Ectodermal cell (in vitro differentiated cells): ENCODE measurements around the gene FBXL13.
"Not testable (repeated sequence)": the region's sequence is repeated elsewhere in the genome, so short reads cannot be mapped to it uniquely, and the experiment has no call there.

ENCODE experiments used
- H3K27ac ChIP-seq: 2 replicates; pipeline ENCODE4 v1.7.0; 2013; ENCODE audit warnings: mild to moderate bottlenecking, low read depth, low read length; ENCODE audit not compliant: insufficient read depth, poor library complexity, severe bottlenecking
- H3K27me3 ChIP-seq: 2 replicates; pipeline ENCODE4 v1.7.0; 2013; ENCODE audit warnings: mild to moderate bottlenecking, low read length; ENCODE audit not compliant: insufficient read depth, control insufficient read depth, poor library complexity, severe bottlenecking
- H3K36me3 ChIP-seq: one replicate; pipeline ENCODE4 v1.7.0; 2013; ENCODE audit warnings: low read length; ENCODE audit not compliant: control insufficient read depth, insufficient read depth
- H3K4me1 ChIP-seq: one replicate; pipeline ENCODE4 v1.7.0; 2013; ENCODE audit warnings: low read length; ENCODE audit not compliant: control insufficient read depth, insufficient read depth
- H3K4me3 ChIP-seq: 2 replicates; pipeline ENCODE4 v1.7.0; 2013; ENCODE audit warnings: low read depth, low read length, control low read depth; ENCODE audit not compliant: insufficient read depth
- H3K9me3 ChIP-seq: 2 replicates; pipeline ENCODE4 v1.7.0; 2013; ENCODE audit warnings: mild to moderate bottlenecking, low read length, moderate library complexity; ENCODE audit not compliant: control insufficient read depth
- WGBS, 2 experiments: methylation state at CpG; one replicate each; pipeline ENCODE4 v1.1.7; 2013; ENCODE audit warnings: missing lambda C conversion rate in 2 of 2; 5-methylcytosine and 5-hydroxymethylcytosine counted together

FBXL13 gene

GRCh38 chr7:102814025-102814471 is 260.5 kb downstream of the FBXL13 start:
- 86 to 90% methylated on average over 4 of the region's 4 CpGs for WGBS, 2 experiments
- Histone ChIP-seq H3K4me1 (no peaks in the 10 kb centered on the region), H3K27ac (no peak overlapping the region), H3K4me3 (no peak overlapping the region), H3K9me3 (no peaks in the 10 kb centered on the region), H3K27me3 (no peaks in the 10 kb centered on the region), H3K36me3 (no peaks in the 10 kb centered on the region)

- no peak overlapping the region for H3K4me3 ChIP-seq
- no peak overlapping the region for H3K27ac ChIP-seq
- H3K27me3 ChIP-seq = no peaks in the 10 kb centered on the region
- WGBS, 2 experiments = 83 to 95% methylated on average over 2 of the region's 2 CpGs
- H3K9me3 ChIP-seq = no peaks in the 10 kb centered on the region
- peaks cover 6% of the 10 kb centered on the region for H3K36me3 ChIP-seq
- no peaks in the 10 kb centered on the region for H3K4me1 ChIP-seq
These were observed 261.2 kb downstream of the FBXL13 start for GRCh38 chr7:102813191-102814024.

- H3K27ac ChIP-seq = no peak overlapping the region
- H3K27me3 ChIP-seq = no peaks in the 10 kb centered on the region
- no peak overlapping the region for H3K4me3 ChIP-seq
- 94 to 96% methylated on average over 5 to 6 of the region's 8 CpGs for WGBS, 2 experiments
- peaks cover 6% of the 10 kb centered on the region for H3K36me3 ChIP-seq
- H3K9me3 ChIP-seq = no peaks in the 10 kb centered on the region
- H3K4me1 ChIP-seq = no peaks in the 10 kb centered on the region
These were observed 262.5 kb downstream of the FBXL13 start for GRCh38 chr7:102811942-102812678.

GRCh38 chr7:102810916-102811315 is 263.7 kb downstream of the FBXL13 start:
- Histone ChIP-seq H3K4me3 (no peak overlapping the region), H3K27me3 (no peaks in the 10 kb centered on the region), H3K27ac (no peak overlapping the region), H3K36me3 (peaks cover 6% of the 10 kb centered on the region), H3K4me1 (no peaks in the 10 kb centered on the region), H3K9me3 (no peaks in the 10 kb centered on the region)

- no peaks in the 10 kb centered on the region for H3K9me3 ChIP-seq
- H3K4me1 ChIP-seq = no peaks in the 10 kb centered on the region
- 89 to 93% methylated on average over 7 of the region's 7 CpGs for WGBS, 2 experiments
- H3K36me3 ChIP-seq = peaks cover 6% of the 10 kb centered on the region
- H3K4me3 ChIP-seq = no peak overlapping the region
- no peaks in the 10 kb centered on the region for H3K27me3 ChIP-seq
- no peak overlapping the region for H3K27ac ChIP-seq
These were observed 268.0 kb downstream of the FBXL13 start for GRCh38 chr7:102806613-102807012.

- H3K9me3 ChIP-seq, H3K27me3 ChIP-seq, H3K36me3 ChIP-seq, H3K27ac ChIP-seq, H3K4me3 ChIP-seq, H3K4me1 ChIP-seq: not testable (repeated sequence)
- 100% methylated on average over 2 of the region's 6 CpGs; no CpG with 5 or more reads in 1 of the 2 experiments for WGBS, 2 experiments
These were observed 278.5 kb downstream of the FBXL13 start for GRCh38 chr7:102795987-102796595.

GRCh38 chr7:102794567-102794966 is 280.0 kb downstream of the FBXL13 start:
- not testable (repeated sequence) for H3K9me3 ChIP-seq, H3K27me3 ChIP-seq, H3K27ac ChIP-seq, H3K4me3 ChIP-seq, H3K36me3 ChIP-seq, H3K4me1 ChIP-seq
- 100% methylated on average over 1 of the region's 1 CpG; no CpG with 5 or more reads in 1 of the 2 experiments for WGBS, 2 experiments

- not testable (repeated sequence) for H3K4me1 ChIP-seq, H3K36me3 ChIP-seq, H3K27me3 ChIP-seq, H3K9me3 ChIP-seq, H3K27ac ChIP-seq, H3K4me3 ChIP-seq
These were observed 282.8 kb downstream of the FBXL13 start for GRCh38 chr7:102791831-102792230.

- H3K4me3 ChIP-seq, H3K9me3 ChIP-seq, H3K36me3 ChIP-seq, H3K4me1 ChIP-seq, H3K27me3 ChIP-seq, H3K27ac ChIP-seq: not testable (repeated sequence)
- 95 to 96% methylated on average over 3 to 5 of the region's 5 CpGs for WGBS, 2 experiments
These were observed 283.2 kb downstream of the FBXL13 start for GRCh38 chr7:102791367-102791766.

GRCh38 chr7:102790364-102791100 is 284.1 kb downstream of the FBXL13 start:
- H3K27me3 ChIP-seq, H3K4me1 ChIP-seq, H3K27ac ChIP-seq, H3K36me3 ChIP-seq, H3K9me3 ChIP-seq, H3K4me3 ChIP-seq: not testable (repeated sequence)
- WGBS, 2 experiments = 90 to 97% methylated on average over 2 to 3 of the region's 4 CpGs
